Inflammatory macrophage treated with lipopolysaccharide for 1 hour (primary cell): ENCODE results near the gene PFAS.
"Not testable (repeated sequence)": the region's sequence is repeated elsewhere in the genome, so short reads cannot be mapped to it uniquely, and the experiment has no call there.

Experiments
- DNase-seq, 2 donors: peaks; one replicate each; pipeline ENCODE4 v3.0.0-alpha.2; 2020 to 2022

PFAS gene

DNA sequence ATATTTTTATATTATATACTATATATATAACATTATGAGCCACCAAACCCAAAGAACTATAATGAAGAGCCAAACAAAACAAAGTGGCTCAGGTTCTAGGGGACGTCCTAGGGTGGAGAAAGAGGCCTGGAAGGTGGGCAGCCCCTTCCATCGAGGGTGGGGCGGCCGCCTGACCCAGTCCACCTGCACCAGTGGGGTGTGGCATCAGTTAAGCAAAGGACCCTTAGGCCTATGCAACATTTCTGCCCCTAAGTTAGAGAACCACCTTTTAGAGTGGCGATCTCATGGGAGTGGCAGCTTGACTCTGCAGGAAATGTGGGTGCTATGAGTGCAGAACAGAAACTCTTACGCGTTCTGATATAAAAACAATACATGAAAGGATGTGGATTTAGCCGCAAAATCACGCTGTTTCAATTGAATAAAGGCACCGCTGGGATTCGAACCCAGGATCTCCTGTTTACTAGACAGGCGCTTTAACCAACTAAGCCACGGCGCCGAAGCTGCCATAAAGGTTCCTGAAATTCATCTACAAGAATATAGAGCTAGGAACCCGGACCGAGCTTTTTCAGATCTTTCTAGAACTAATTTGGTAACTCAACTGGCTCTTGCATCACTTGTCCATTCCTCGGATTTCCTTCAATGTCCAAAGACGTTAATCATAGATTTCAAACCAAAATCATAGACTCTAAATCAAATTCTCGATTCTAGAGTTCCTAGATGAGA is 23.1 kb upstream of the PFAS start:
- peak; percentile 65 to 88 for DNase-seq

DNA sequence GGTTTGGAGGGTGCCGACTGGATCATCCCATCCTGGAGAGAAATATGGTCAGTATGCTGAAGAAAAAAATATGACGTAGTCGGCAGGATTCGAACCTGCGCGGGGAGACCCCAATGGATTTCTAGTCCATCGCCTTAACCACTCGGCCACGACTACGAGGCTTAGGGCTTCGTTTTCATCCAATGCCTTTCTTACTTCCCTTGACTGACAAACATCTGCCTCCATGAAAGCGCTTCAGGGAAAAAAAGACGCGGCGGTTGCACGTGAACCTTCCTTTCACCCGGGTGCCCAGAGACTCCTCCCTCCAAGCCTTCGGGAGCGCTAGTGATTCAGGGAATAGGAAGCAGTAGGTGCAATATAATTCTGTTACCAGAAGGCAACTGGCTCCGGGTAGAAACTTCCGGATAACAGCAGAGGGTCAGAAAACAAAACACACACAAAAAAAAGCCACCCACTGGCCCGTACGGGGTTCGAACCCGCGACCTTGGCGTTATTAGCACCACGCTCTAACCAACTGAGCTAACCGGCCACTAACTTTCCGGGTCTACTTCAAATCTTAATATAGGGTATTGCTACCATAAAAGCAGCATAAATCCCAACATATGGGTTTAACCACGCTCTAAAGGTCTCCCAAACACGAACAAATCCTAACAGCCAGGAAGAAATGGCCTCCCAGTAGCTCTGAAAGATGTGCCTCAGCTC is 22.4 kb upstream of the PFAS start:
- peak; percentile 77 to 89 for DNase-seq

GRCh38 chr17:8227238-8227581 is 21.9 kb upstream of the PFAS start:
- no peak for DNase-seq

- DNase-seq: no peak
Observed at GRCh38 chr17:8231701-8232100, 17.4 kb upstream of the PFAS start.

- DNase-seq: no peak
Observed at GRCh38 chr17:8234361-8235270, 14.5 kb upstream of the PFAS start.

- DNase-seq: no peak
Observed at GRCh38 chr17:8235676-8236075, 13.4 kb upstream of the PFAS start.

GRCh38 chr17:8237175-8237574 is 11.9 kb upstream of the PFAS start:
- DNase-seq: no peak

DNA sequence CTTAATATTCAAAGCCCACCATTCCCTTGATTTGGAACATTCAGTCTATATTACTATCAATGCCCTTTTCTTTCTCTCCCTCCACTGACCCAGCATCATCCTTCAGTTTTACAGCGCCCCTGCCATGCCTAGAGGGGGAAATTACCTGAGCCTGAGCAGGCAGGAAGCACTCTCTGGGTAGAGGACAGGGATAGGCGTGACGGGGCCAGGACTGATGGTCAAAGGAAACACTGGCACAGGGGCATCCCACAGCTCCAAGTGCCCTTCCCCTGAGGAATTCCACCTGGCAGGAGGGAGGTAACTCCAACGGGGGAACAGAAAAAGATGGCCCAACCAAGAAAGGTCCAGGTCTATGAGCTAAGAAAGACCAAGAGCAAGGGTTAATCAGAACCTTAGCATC is 11.2 kb upstream of the PFAS start:
- no peak for DNase-seq

DNA sequence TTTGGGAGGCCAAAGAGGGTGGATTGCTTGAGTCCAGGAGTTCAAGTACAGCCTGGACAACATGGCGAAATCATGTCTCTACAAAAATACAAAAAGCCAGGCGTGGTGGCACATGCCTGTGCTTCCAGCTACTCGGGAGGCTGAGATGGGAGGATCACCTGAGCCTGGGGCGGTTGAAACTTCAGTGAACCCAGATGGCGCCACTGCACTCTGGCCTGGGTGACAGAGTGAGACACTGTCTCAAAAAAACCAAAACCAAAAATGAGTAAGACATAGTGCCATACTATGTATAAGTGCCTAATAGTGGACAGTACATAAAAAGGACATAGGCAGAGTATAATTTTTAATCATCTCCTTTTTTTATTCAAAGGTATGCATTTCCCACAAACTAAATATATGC is 5.3 kb upstream of the PFAS start:
- DNase-seq: no peak

GRCh38 chr17:8244768-8245167 is 4.3 kb upstream of the PFAS start:
- DNase-seq: no peak

DNA sequence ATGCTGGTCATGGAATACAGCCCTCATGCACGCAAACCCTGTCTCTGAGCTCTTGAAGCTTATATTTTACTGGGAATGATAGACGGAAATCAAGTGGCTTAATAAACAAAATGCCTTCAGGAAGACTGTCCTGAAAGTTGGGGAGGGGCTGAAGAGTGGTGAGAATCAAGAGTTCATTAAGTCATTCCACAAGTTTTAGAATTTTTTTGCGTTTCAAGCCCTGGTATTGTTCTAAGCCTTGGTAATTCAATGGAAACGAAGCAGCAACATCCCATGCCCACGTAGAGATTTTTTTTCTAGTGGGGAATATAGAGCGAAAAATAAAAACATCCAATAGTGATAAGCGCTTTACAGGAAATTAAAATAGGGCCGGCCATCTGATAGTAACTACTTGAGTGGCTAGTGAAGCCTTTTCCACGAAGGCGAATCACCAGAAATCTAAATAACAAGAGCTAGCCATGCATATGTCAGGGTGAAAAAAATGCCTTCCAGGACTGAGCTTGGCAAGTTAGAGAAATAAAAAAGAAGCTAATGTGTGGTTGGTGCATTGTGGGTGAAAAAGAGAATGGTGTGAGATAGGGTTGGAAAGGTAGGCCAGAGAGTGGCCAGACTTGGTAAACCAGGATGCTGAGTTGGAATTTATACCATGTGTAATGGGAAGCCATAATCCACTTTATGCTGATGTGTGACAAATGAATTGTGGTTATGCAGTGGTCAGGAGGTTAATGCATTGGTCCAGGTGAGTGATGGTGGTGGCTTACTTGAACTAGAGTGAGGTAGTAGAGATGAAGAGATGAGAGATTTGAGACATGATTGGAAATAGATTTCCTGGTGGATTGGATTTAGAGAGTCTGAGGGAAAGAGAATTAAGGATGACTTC is 772 bp downstream of the PFAS start:
- DNase-seq: no peak

DNA sequence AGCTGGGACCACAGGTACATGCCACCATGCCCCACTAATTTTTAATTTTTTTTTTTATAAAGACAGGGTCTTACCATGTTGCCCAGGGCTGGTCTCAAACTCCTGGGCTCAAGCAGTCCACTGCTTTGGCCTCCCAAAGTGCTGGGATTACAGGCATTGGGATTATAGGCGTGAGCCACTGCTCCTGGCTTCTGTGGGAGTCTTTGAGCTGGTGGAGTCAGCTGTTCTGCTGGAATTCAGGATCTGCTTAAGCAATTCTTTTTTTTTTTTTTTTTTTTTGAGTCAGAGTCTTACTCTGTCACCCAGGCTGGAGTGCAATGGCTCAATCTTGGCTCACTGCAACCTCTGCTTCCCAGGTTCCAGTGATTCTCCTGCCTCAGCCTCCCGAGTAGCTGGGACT is 2.3 kb downstream of the PFAS start:
- not testable (repeated sequence) for DNase-seq

- DNase-seq: no peak
Observed at GRCh38 chr17:8253801-8254200, 4.7 kb downstream of the PFAS start.

- no peak for DNase-seq
Observed at GRCh38 chr17:8254881-8255280, 5.8 kb downstream of the PFAS start.

DNA sequence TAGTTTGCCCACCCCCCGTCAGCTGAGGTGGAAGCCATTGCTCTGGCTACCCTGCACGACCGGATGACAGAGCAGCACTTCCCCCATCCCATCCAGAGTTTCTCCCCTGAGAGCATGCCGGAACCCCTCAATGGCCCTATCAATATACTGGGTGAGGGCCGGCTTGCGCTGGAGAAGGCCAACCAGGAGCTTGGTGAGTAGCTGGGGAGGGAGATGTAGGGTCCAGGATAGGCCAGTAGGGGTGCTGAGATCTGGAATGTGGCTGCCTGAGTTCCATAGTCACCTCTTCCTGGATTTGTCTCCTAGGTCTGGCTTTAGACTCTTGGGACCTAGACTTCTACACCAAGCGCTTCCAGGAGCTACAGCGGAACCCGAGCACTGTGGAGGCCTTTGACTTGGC is 6.4 kb downstream of the PFAS start:
- no peak for DNase-seq

GRCh38 chr17:8256291-8256690 is 7.2 kb downstream of the PFAS start:
- no peak for DNase-seq

- DNase-seq: no peak
Observed at GRCh38 chr17:8256691-8257090, 7.6 kb downstream of the PFAS start.

DNA sequence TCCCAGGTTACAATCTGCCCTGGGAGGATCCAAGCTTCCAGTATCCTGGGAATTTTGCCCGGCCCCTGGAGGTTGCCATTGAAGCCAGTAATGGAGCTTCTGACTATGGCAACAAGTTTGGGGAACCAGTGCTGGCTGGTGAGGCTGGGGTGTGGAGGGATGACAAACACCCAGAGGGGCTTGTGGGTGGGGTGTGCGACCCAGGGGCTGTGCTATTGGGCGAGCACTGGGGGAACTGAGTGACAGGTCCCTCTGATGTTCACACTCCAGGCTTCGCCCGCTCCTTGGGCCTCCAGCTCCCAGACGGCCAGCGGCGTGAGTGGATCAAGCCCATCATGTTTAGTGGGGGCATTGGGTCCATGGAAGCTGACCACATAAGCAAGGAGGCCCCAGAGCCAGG is 8.7 kb downstream of the PFAS start:
- DNase-seq: no peak

DNA sequence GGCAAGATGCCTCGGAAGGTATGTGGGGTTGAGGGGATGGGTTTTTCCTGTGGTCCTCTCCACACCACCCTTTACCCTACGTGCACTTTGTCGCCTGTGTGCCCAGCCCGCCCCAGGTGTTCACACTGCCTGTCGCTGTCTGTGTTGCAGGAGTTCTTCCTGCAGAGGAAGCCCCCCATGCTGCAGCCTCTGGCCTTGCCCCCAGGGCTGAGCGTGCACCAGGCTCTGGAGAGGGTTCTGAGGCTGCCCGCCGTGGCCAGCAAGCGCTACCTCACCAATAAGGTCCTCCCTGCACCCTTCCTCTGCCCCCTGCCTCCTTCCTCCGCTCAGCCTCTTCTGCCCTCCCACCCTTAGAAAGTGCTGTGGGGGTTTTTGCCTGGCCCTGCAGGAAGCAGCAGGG is 15.2 kb downstream of the PFAS start:
- no peak for DNase-seq

- DNase-seq: no peak
Observed at GRCh38 chr17:8264836-8265542, 15.9 kb downstream of the PFAS start.

DNA sequence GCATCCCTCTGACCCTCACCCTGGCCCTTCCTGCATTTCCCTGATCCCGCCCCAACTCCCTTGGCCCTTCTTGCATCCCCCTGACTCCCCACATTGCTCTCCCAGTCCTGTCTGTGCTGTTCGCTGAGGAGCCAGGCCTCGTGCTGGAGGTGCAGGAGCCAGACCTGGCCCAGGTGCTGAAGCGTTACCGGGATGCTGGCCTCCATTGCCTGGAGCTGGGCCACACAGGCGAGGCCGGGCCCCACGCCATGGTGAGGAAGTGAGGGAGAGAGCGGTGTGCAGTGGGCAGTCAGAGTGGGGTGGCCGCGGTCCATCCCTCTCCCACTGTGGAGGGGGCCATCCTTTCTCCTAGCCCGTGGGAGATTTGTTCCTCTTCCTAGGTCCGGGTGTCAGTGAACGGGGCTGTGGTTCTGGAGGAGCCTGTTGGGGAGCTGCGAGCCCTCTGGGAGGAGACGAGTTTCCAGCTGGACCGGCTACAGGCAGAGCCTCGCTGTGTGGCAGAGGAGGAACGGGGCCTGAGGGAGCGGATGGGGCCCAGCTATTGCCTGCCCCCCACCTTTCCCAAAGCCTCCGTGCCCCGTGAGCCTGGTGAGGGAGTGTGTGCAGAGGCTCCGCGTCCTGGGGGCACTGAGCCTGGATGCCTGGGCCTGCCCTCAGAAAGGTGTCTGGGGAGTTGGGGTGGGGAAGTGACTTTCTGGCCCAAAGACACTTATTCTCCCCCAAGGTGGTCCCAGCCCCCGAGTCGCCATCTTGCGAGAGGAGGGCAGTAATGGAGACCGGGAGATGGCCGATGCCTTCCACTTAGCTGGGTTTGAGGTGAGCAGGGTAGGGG is 17.8 kb downstream of the PFAS start:
- no peak for DNase-seq
